Measurements from ENCODE around the gene FCMR.
"Not testable (repeated sequence)": the region's sequence is repeated elsewhere in the genome, so short reads cannot be mapped to it uniquely, and the experiment has no call there.

The FCMR gene

DNA sequence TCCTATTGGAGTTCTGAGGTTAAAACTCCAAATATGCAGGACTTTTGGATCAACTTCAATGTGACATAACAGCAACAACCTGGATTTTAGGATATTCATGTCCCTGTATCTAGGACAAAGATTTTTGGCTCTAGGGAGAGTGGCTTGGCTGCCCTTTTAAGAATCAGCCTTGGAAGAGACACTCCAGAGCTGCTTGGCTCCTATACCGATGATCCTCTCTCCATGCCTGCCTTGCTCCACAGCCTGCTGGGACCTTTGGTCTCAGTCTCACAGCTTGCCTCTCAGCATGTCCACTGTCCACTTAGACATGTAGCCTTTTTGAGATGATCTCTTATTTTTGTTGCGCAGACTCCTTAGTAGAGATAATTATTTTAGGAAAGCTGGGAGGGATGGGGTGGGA lies 4.5 kb upstream of the FCMR start:
- TF ChIP-seq, protein P1, sequence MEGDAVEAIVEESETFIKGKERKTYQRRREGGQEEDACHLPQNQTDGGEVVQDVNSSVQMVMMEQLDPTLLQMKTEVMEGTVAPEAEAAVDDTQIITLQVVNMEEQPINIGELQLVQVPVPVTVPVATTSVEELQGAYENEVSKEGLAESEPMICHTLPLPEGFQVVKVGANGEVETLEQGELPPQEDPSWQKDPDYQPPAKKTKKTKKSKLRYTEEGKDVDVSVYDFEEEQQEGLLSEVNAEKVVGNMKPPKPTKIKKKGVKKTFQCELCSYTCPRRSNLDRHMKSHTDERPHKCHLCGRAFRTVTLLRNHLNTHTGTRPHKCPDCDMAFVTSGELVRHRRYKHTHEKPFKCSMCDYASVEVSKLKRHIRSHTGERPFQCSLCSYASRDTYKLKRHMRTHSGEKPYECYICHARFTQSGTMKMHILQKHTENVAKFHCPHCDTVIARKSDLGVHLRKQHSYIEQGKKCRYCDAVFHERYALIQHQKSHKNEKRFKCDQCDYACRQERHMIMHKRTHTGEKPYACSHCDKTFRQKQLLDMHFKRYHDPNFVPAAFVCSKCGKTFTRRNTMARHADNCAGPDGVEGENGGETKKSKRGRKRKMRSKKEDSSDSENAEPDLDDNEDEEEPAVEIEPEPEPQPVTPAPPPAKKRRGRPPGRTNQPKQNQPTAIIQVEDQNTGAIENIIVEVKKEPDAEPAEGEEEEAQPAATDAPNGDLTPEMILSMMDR (IDR thresholded peaks at IDR 0.05; ENCODE audit: low read depth, low read length): no peak
- DNase-seq (ENCODE audit: low read depth, low spot score): no peak
- in situ Hi-C loops (cut with HindIII; ENCODE audit: low sequenced_read_pairs): no loop called here
- H3K4me3 ChIP-seq (ENCODE audit: low read depth, low read length): no peak overlapping the region

DNA sequence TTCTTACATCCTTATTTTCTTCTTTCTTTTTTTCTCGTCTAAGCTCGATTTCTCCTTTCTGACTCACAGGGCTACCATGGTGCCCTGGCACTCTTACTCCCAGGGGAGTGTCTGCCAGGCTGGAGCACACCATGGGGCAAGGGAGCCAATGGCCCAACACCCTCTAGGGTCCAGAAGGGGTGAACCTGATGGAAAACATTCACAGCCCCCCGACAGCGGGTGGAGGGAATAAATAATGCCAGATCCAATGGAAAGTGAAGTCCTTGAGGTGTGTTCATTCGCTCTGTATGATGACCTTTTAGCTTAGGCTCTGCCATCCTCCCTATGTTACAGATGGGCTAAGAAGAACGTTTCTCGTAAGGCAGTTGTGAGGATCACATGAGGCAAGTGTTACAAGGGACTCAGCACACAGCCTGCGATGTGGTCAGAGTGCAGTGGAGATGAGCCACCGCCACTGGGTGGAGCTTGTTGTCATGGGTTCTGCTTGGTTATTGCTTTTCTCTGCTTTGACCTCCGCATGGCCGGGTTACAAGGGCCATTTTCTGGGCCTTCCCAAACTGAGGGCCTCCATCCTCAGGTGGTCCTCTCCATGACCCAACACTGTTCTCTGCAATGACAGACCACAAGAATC lies 3.5 kb upstream of the FCMR start:
- in situ Hi-C loops (cut with HindIII; ENCODE audit: low sequenced_read_pairs): no loop called here
- TF ChIP-seq, protein P1 (IDR thresholded peaks at IDR 0.05; ENCODE audit: low read depth, low read length): no peak

DNA sequence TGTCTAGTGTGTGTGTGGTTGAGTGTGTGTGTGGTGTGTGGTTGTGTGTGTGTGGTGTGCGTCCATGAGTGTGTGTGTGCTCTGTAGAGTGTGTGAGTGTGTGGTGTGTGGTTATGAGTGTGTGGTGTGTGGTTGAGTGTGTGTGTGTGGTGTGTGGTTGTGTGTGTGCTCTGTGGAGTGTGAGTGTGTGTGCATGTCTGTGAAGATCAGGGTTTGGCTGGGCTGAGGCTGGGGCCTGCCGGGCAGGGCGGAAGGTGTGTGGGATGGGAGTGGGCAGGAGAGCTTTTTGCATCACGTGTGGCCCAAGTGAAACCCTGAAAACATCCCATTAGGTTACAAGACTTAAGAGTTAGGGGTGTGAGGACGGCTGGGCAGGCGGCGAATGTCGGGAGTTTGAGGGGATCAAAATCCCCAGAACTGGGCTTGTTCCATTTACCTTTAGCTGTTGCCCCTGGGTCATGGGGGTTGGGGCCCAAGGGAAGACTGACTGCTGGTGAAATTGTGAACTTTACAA lies 2.9 kb upstream of the FCMR start:
- TF ChIP-seq, protein P1 (IDR thresholded peaks at IDR 0.05; ENCODE audit: low read depth, low read length): no peak
- in situ Hi-C loops (cut with HindIII; ENCODE audit: low sequenced_read_pairs): no loop called here
- DNase-seq (ENCODE audit: low read depth, low spot score): no peak
- no peak overlapping the region for H3K4me3 ChIP-seq (ENCODE audit: low read depth, low read length)

More for the DNA sequence above, 3.5 kb upstream of the FCMR start:
- no peak overlapping the region for H3K4me3 ChIP-seq (ENCODE audit: low read depth, low read length)
- no peak for DNase-seq (ENCODE audit: low read depth, low spot score)

DNA sequence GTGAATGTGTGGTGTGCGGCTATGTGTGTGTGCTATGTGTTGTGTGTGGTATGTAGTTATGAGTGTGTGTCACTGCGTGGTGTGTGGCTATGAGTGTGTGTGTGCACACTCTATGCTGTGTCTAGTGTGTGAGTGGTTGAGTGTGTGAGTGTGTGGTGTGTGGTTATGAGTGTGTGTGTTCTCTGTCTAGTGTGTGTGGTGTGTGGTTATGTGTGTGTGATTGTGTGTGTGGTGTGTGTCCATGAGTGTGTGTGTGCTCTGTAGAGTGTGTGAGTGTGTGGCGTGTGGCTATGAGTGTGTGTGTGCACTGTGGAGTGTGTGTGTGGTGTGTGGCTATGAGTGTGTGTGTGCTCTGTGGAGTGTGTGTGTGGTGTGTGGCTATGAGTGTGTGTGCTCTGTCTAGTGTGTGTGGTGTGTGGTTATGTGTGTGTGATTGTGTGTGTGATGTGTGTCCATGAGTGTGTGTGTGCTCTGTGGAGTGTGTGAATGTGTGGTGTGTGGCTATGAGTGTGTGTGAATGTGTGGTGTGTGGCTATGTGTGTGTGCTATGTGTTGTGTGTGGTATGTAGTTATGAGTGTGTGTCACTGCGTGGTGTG lies 2.3 kb upstream of the FCMR start:
- DNase-seq (ENCODE audit: low read depth, low spot score); H3K4me3 ChIP-seq (ENCODE audit: low read depth, low read length); in situ Hi-C loops (cut with HindIII; ENCODE audit: low sequenced_read_pairs): not testable (repeated sequence)

DNA sequence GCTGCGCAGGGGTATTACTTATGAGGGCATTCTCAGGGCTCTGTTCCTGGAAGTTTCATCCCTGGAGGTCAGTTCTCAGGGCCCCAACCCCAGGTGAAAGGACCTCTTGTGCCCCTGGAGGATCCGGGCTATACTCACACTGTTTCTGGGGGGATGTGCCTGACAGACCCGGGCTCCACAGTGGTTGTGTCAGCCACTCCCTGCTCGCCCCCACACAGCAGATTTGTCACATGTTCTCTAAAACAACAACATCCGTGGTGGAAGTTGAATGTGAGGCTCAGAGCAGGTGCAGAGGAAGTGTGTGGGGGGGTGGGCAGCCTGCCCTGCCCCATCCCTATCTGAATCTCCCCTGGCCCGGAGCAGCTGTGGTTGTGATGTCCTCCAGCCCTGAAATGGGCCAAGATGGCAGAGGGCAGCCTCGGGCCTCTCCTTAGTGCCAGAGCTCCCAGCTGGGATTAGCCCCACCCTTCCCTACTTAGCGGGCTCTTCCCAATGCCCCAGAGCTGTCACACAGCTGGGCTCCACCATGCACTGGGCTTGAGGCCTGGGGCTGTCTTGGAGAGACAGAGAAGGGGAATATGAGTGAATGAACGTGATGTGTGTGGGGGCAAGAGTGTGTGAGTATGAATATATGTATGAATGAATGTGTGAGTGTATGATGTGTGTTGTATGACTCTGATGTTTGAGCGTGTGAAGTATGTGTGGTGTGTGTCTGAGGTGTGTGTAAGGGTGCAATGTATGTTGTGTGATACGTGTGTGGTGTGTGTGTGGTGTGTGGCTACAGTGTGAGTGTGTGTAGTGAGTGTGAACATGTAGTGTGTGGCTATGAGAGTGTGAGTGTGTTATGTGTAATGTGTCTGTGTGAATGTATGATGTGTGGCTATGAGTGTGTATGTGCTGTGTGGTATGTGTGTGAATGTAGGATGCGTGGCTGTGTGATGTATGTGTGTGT lies 1.5 kb upstream of the FCMR start:
- H3K4me3 ChIP-seq (ENCODE audit: low read depth, low read length): no peak overlapping the region
- TF ChIP-seq, protein P1 (IDR thresholded peaks at IDR 0.05; ENCODE audit: low read depth, low read length): no peak
- DNase-seq (ENCODE audit: low read depth, low spot score): no peak
- in situ Hi-C loops (cut with HindIII; ENCODE audit: low sequenced_read_pairs): no loop called here

DNA sequence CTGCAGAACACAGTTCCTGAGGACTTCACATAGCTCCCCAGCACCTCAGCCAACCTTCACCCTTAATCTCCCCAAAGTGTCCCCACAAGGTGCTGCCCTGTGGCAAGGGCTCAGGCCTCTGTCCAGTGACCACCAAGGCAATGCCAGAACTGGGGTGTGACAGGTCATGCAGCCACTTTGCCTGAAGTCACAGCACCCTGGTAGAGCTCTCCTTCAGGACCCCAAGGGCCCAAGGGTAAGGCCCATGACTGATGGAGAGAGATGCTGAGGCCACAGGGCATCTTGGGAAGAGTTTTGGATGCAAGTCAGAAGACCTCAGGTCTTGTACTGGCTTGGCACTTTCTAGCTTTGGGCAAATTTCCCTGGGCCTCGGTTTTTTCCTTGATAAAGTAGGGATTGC lies 783 bp upstream of the FCMR start:
- in situ Hi-C loops (cut with HindIII; ENCODE audit: low sequenced_read_pairs): no loop called here
- DNase-seq (ENCODE audit: low read depth, low spot score): no peak
- TF ChIP-seq, protein P1 (IDR thresholded peaks at IDR 0.05; ENCODE audit: low read depth, low read length): no peak
- no peak overlapping the region for H3K4me3 ChIP-seq (ENCODE audit: low read depth, low read length)

All from astrocyte of the spinal cord (primary cell).